ENCODE measurements around the gene CITED2. TPM values are rescaled to one million over a fixed set of nuclear protein-coding genes. Genes with fewer than 3 reads are reported as not detected.
"Not testable (repeated sequence)": the region's sequence is repeated elsewhere in the genome, so short reads cannot be mapped to it uniquely, and the experiment has no call there.

CITED2 gene
- total RNA-seq, 1 donor from 2014 or later = 122 TPM

- no peaks in the 10 kb centered on the region for H3K27me3 Mint-ChIP-seq (ENCODE audit: low read depth)
- TF ChIP-seq CTCF (conservative IDR thresholded peaks at IDR 0.05) = no peak
- no peaks in the 10 kb centered on the region for H3K9me3 Mint-ChIP-seq
- peak overlapping the region; percentile 61 for H3K4me3 Mint-ChIP-seq
- no peak overlapping the region for H3K27ac Mint-ChIP-seq (ENCODE audit: unreplicated experiment)
- no peak for DNase-seq (ENCODE audit: low read depth, low spot score)
- peaks cover 56% of the 10 kb centered on the region for H3K4me1 Mint-ChIP-seq
- H3K36me3 Mint-ChIP-seq (ENCODE audit: low read depth) = peaks cover 22% of the 10 kb centered on the region
These were observed 5.4 kb downstream of the CITED2 start for GRCh38 chr6:139369068-139369467.

GRCh38 chr6:139368661-139369060, 5.8 kb downstream of the CITED2 start:
- Mint-ChIP-seq H3K36me3 (ENCODE audit: low read depth) (peaks cover 18% of the 10 kb centered on the region), H3K9me3 (no peaks in the 10 kb centered on the region), H3K4me3 (peak overlapping the region; percentile 61), H3K27ac (ENCODE audit: unreplicated experiment) (no peak overlapping the region), H3K27me3 (ENCODE audit: low read depth) (no peaks in the 10 kb centered on the region), H3K4me1 (peaks cover 56% of the 10 kb centered on the region)
- TF ChIP-seq CTCF (conservative IDR thresholded peaks at IDR 0.05) = no peak
- DNase-seq (ENCODE audit: low read depth, low spot score) = no peak

- TF ChIP-seq CTCF (conservative IDR thresholded peaks at IDR 0.05) = no peak
- no peaks in the 10 kb centered on the region for H3K27me3 Mint-ChIP-seq (ENCODE audit: low read depth)
- no peak for DNase-seq (ENCODE audit: low read depth, low spot score)
- H3K36me3 Mint-ChIP-seq (ENCODE audit: low read depth) = peaks cover 16% of the 10 kb centered on the region
- H3K27ac Mint-ChIP-seq (ENCODE audit: unreplicated experiment) = no peak overlapping the region
- peaks cover 56% of the 10 kb centered on the region for H3K4me1 Mint-ChIP-seq
- no peaks in the 10 kb centered on the region for H3K9me3 Mint-ChIP-seq
- peak overlapping the region; percentile 8 for H3K4me3 Mint-ChIP-seq
These were observed 6.6 kb downstream of the CITED2 start for GRCh38 chr6:139367810-139368351.

- TF ChIP-seq CTCF (conservative IDR thresholded peaks at IDR 0.05) = no peak
- DNase-seq (ENCODE audit: low read depth, low spot score) = no peak
- no peaks in the 10 kb centered on the region for H3K27me3 Mint-ChIP-seq (ENCODE audit: low read depth)
- peaks cover 35% of the 10 kb centered on the region for H3K4me1 Mint-ChIP-seq
- no peaks in the 10 kb centered on the region for H3K36me3 Mint-ChIP-seq (ENCODE audit: low read depth)
- H3K4me3 Mint-ChIP-seq = no peak overlapping the region
- H3K27ac Mint-ChIP-seq (ENCODE audit: unreplicated experiment) = no peak overlapping the region
- H3K9me3 Mint-ChIP-seq = no peaks in the 10 kb centered on the region
These were observed 9.5 kb downstream of the CITED2 start for GRCh38 chr6:139364982-139365379.

- H3K9me3 Mint-ChIP-seq = no peaks in the 10 kb centered on the region
- no peak overlapping the region for H3K27ac Mint-ChIP-seq (ENCODE audit: unreplicated experiment)
- TF ChIP-seq CTCF (conservative IDR thresholded peaks at IDR 0.05) = peak; percentile 92
- DNase-seq (ENCODE audit: low read depth, low spot score) = no peak
- H3K4me1 Mint-ChIP-seq = peaks cover 29% of the 10 kb centered on the region
- H3K4me3 Mint-ChIP-seq = no peak overlapping the region
- no peaks in the 10 kb centered on the region for H3K36me3 Mint-ChIP-seq (ENCODE audit: low read depth)
- no peaks in the 10 kb centered on the region for H3K27me3 Mint-ChIP-seq (ENCODE audit: low read depth)
These were observed 10.0 kb downstream of the CITED2 start for GRCh38 chr6:139364302-139364981.

GRCh38 chr6:139363797-139364196, 10.7 kb downstream of the CITED2 start:
- not testable (repeated sequence) for H3K27ac Mint-ChIP-seq (ENCODE audit: unreplicated experiment); H3K4me3 Mint-ChIP-seq; H3K9me3 Mint-ChIP-seq; DNase-seq (ENCODE audit: low read depth, low spot score); H3K36me3 Mint-ChIP-seq (ENCODE audit: low read depth); H3K27me3 Mint-ChIP-seq (ENCODE audit: low read depth)
- H3K4me1 Mint-ChIP-seq = peaks cover 23% of the 10 kb centered on the region

GRCh38 chr6:139363123-139363522, 11.3 kb downstream of the CITED2 start:
- not testable (repeated sequence) for DNase-seq (ENCODE audit: low read depth, low spot score); H3K9me3 Mint-ChIP-seq; H3K27ac Mint-ChIP-seq (ENCODE audit: unreplicated experiment); H3K36me3 Mint-ChIP-seq (ENCODE audit: low read depth); H3K27me3 Mint-ChIP-seq (ENCODE audit: low read depth); H3K4me3 Mint-ChIP-seq
- peaks cover 16% of the 10 kb centered on the region for H3K4me1 Mint-ChIP-seq
